ENCODE measurements around the gene TMEM9. TPM values are rescaled to one million over a fixed set of nuclear protein-coding genes. Genes with fewer than 3 reads are reported as not detected.

Gene TMEM9
- total RNA-seq, 1 experiment from 2014 or later = 435 TPM

GRCh38 chr1:201093962-201094361 lies 60.3 kb downstream of the TMEM9 start:
- no peak for ATAC-seq
- TF ChIP-seq EZH2phosphoT487 (IDR thresholded peaks at IDR 0.05; ENCODE audit: borderline replicate concordance, low read length) (no peak), EZH2 (IDR thresholded peaks at IDR 0.05; ENCODE audit: low read length, unreplicated experiment) (no peak)
- TF ChIP-seq, protein P1, sequence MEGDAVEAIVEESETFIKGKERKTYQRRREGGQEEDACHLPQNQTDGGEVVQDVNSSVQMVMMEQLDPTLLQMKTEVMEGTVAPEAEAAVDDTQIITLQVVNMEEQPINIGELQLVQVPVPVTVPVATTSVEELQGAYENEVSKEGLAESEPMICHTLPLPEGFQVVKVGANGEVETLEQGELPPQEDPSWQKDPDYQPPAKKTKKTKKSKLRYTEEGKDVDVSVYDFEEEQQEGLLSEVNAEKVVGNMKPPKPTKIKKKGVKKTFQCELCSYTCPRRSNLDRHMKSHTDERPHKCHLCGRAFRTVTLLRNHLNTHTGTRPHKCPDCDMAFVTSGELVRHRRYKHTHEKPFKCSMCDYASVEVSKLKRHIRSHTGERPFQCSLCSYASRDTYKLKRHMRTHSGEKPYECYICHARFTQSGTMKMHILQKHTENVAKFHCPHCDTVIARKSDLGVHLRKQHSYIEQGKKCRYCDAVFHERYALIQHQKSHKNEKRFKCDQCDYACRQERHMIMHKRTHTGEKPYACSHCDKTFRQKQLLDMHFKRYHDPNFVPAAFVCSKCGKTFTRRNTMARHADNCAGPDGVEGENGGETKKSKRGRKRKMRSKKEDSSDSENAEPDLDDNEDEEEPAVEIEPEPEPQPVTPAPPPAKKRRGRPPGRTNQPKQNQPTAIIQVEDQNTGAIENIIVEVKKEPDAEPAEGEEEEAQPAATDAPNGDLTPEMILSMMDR (conservative IDR thresholded peaks at IDR 0.05; ENCODE audit: low read depth, low read length) = no peak
- no peak for DNase-seq
- intact Hi-C loops (cut with micrococcal nuclease) = no loop called here
- Histone ChIP-seq H3K27me3 (ENCODE audit: low read length) (peaks cover 66% of the 10 kb centered on the region), H3F3A (ENCODE audit: low read length, unreplicated experiment) (no peaks in the 10 kb centered on the region), H3K27ac (ENCODE audit: low read length) (no peak overlapping the region), H3K9me2 (replicated peaks; ENCODE audit: low read length) (no peaks in the 10 kb centered on the region), H4K20me1 (ENCODE audit: low read length) (no peaks in the 10 kb centered on the region), H3K36me3 (ENCODE audit: low read depth, low read length) (no peaks in the 10 kb centered on the region), H3K4me3 (ENCODE audit: low read length) (no peak overlapping the region), H3K4me1 (ENCODE audit: insufficient read depth, low read length) (no peaks in the 10 kb centered on the region), H3K9ac (ENCODE audit: low read length) (no peak overlapping the region), H2AFZ (ENCODE audit: low read length) (no peak overlapping the region), H3K4me2 (ENCODE audit: low read length) (no peak overlapping the region), H3K79me2 (ENCODE audit: low read length) (no peaks in the 10 kb centered on the region), H3K9me3 (ENCODE audit: low read length) (no peaks in the 10 kb centered on the region)
- POLR2A ChIA-PET (ENCODE audit: unreplicated experiment) = no interaction called here
- no TSS peak for BruUV-seq (replicated peaks)
- CTCF ChIA-PET = no interaction called here

GRCh38 chr1:201093561-201093960 lies 60.7 kb downstream of the TMEM9 start:
- no TSS peak for BruUV-seq (replicated peaks)
- ChIA-PET POLR2A (ENCODE audit: unreplicated experiment) (no interaction called here), CTCF (no interaction called here)
- ATAC-seq (no peak), DNase-seq (no peak)
- intact Hi-C loops (cut with micrococcal nuclease) = no loop called here
- Histone ChIP-seq H3K9ac (ENCODE audit: low read length) (no peak overlapping the region), H3K4me1 (ENCODE audit: insufficient read depth, low read length) (peaks cover 3% of the 10 kb centered on the region), H3K9me3 (ENCODE audit: low read length) (no peaks in the 10 kb centered on the region), H3F3A (ENCODE audit: low read length, unreplicated experiment) (no peaks in the 10 kb centered on the region), H3K4me2 (ENCODE audit: low read length) (no peak overlapping the region), H2AFZ (ENCODE audit: low read length) (no peak overlapping the region), H3K4me3 (ENCODE audit: low read length) (no peak overlapping the region), H3K79me2 (ENCODE audit: low read length) (no peaks in the 10 kb centered on the region), H3K9me2 (replicated peaks; ENCODE audit: low read length) (no peaks in the 10 kb centered on the region), H4K20me1 (ENCODE audit: low read length) (no peaks in the 10 kb centered on the region), H3K36me3 (ENCODE audit: low read depth, low read length) (no peaks in the 10 kb centered on the region), H3K27ac (ENCODE audit: low read length) (no peak overlapping the region), H3K27me3 (ENCODE audit: low read length) (peaks cover 62% of the 10 kb centered on the region)
- TF ChIP-seq, protein P1 (conservative IDR thresholded peaks at IDR 0.05; ENCODE audit: low read depth, low read length) = no peak
- TF ChIP-seq EZH2 (IDR thresholded peaks at IDR 0.05; ENCODE audit: low read length, unreplicated experiment) (no peak), EZH2phosphoT487 (IDR thresholded peaks at IDR 0.05; ENCODE audit: borderline replicate concordance, low read length) (no peak)

DNA sequence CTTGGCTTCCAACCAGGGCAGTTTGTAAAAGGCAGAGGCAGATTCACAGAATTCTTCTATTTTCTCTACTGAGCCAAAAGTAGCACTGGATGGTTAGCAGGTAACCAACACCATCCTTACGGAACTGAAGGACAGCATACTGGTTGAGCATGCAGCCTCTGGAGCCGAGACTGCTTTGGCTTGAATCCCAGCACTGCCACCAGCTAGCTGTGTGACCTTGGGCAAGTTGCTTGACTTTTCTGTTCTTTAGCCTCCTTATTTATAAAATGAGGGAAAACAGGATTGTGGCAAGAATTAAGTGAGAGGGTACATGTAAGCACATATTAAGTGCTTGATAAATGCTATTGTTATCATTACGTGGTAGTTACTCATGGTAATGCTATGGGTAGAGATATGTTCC lies 61.5 kb downstream of the TMEM9 start:
- Histone ChIP-seq H3K27ac (ENCODE audit: low read length) (no peak overlapping the region), H4K20me1 (ENCODE audit: low read length) (no peaks in the 10 kb centered on the region), H3K9ac (ENCODE audit: low read length) (no peak overlapping the region), H3K4me1 (ENCODE audit: insufficient read depth, low read length) (peaks cover 11% of the 10 kb centered on the region), H3F3A (ENCODE audit: low read length, unreplicated experiment) (no peaks in the 10 kb centered on the region), H3K27me3 (ENCODE audit: low read length) (peaks cover 54% of the 10 kb centered on the region), H3K4me3 (ENCODE audit: low read length) (no peak overlapping the region), H3K36me3 (ENCODE audit: low read depth, low read length) (no peaks in the 10 kb centered on the region), H3K9me3 (ENCODE audit: low read length) (no peaks in the 10 kb centered on the region), H2AFZ (ENCODE audit: low read length) (no peak overlapping the region), H3K4me2 (ENCODE audit: low read length) (no peak overlapping the region), H3K79me2 (ENCODE audit: low read length) (no peaks in the 10 kb centered on the region), H3K9me2 (replicated peaks; ENCODE audit: low read length) (no peaks in the 10 kb centered on the region)
- TF ChIP-seq EZH2phosphoT487 (IDR thresholded peaks at IDR 0.05; ENCODE audit: borderline replicate concordance, low read length) (no peak), EZH2 (IDR thresholded peaks at IDR 0.05; ENCODE audit: low read length, unreplicated experiment) (no peak)
- TF ChIP-seq, protein P1 (conservative IDR thresholded peaks at IDR 0.05; ENCODE audit: low read depth, low read length) = no peak
- no TSS peak for BruUV-seq (replicated peaks)
- intact Hi-C loops (cut with micrococcal nuclease) = no loop called here
- DNase-seq (no peak), ATAC-seq (no peak)
- POLR2A ChIA-PET (ENCODE audit: unreplicated experiment) = no interaction called here
- CTCF ChIA-PET = no interaction called here
